Measurements from ENCODE around the gene NLGN2. TPM values are rescaled to one million over a fixed set of nuclear protein-coding genes. Genes with fewer than 3 reads are reported as not detected.

NLGN2 gene
- total and polyA plus RNA-seq, 2 experiments from 2014 or later: 4.3 to 7.2 TPM

DNA sequence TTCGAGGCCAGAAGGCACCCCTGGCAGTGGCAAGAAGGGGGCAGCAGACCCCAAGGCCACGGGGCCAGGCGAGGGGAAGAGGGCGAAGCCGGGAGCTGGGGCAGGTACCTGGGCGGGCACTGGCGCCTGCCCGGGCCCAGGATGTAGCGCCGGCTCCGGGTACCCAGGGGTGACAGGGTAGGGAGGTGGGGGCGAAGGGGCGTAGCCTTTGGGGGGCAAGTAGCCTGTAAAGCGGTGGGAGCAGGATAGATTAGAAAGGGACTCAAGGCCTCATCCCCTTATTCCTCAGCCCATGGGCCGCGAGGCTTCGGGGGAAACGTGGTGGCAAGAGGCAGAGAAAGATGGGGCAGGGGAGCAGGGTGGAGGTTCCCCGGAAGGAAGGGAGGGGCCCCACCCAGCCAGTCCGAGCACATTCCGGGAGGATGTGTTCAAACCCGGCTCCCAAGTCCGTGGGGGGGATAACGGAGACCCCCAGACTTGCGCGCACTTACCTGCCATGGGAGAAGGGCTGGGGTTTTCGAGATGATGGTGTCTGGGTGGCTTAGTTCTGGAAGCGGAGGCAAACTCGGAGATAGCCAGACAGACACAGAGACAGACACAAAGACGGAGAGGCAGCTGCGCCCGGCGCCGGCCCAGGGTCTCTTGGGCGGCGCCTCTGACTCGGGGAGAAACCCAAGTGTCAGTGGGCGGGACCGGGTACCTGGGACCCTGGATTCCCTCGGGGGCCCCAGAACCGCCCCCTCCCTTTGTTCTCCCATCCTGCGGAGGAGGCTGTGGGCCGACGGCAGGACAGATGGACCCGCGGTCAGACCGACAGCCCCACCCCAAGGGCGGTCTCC is 13.8 kb upstream of the NLGN2 start:
- no peaks in the 10 kb centered on the region for H4K20me1 ChIP-seq (ENCODE audit: insufficient read depth, poor library complexity, severe bottlenecking)
- H3K9me2 ChIP-seq (replicated peaks; ENCODE audit: insufficient read depth): no peaks in the 10 kb centered on the region
- peak overlapping the region; percentile 95 for H3K4me3 ChIP-seq
- no peaks in the 10 kb centered on the region for H3K36me3 ChIP-seq (replicated peaks; ENCODE audit: insufficient read depth, low read depth)
- peak overlapping the region; percentile 94 for H3K4me2 ChIP-seq
- TF ChIP-seq, protein P1, sequence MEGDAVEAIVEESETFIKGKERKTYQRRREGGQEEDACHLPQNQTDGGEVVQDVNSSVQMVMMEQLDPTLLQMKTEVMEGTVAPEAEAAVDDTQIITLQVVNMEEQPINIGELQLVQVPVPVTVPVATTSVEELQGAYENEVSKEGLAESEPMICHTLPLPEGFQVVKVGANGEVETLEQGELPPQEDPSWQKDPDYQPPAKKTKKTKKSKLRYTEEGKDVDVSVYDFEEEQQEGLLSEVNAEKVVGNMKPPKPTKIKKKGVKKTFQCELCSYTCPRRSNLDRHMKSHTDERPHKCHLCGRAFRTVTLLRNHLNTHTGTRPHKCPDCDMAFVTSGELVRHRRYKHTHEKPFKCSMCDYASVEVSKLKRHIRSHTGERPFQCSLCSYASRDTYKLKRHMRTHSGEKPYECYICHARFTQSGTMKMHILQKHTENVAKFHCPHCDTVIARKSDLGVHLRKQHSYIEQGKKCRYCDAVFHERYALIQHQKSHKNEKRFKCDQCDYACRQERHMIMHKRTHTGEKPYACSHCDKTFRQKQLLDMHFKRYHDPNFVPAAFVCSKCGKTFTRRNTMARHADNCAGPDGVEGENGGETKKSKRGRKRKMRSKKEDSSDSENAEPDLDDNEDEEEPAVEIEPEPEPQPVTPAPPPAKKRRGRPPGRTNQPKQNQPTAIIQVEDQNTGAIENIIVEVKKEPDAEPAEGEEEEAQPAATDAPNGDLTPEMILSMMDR (IDR thresholded peaks at IDR 0.05; ENCODE audit: poor library complexity): peak; percentile 21
- no peak for TF ChIP-seq EZH2phosphoT487 (IDR thresholded peaks at IDR 0.05; ENCODE audit: low read depth, severe bottlenecking, unreplicated experiment)
- peaks cover 10% of the 10 kb centered on the region for H3K79me2 ChIP-seq
- H2AFZ ChIP-seq: peak overlapping the region; percentile 90
- peaks cover 9% of the 10 kb centered on the region for H3K4me1 ChIP-seq (ENCODE audit: insufficient read depth)
- H3K9me3 ChIP-seq (ENCODE audit: low read depth): no peaks in the 10 kb centered on the region
- WGBS (ENCODE audit: low lambda C conversion rate, missing lambda C conversion rate): 6% methylated on average over 35 of the region's 48 CpGs
- H3K27ac ChIP-seq: peak overlapping the region; percentile 95
- DNase-seq (ENCODE audit: low spot score): peak; percentile 76
- no peaks in the 10 kb centered on the region for H3K27me3 ChIP-seq

DNA sequence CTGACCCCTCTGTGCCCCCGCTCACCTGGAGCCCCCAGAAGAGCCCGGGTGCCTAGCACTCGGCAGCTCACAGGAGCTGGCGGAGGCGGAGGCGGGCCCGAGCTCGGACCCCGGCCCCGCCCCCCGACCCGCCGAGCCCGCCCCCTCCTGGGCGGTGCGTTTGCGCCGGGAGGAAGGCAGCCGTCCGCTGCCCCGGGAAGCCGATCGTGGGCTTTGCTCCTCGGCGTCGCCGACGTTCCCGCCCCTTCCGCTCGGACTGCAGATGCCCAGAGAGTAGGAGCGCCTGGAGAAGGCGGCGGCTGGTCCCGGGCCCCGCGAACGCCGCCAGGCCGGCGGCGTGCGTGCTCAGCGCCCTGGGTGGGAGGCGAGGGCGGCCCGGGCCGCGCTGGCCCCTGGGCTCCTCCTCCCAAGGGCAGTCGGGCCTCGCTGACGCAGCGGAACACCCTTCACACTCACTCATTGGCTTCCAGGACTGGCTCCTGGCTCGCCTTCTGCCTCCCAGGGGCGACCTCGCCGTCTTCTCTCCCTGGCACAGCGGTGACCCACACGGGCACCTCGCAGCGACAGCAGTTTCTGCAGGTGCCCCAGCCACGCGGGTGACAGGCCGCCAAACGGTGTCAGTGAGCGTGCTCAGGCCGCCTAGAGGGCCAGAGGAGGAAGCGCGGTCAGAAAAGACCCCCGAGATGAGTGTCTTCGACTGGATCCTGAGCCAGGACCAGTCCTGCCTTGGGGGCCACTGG is 13.0 kb upstream of the NLGN2 start, which contains the start of gene PLSCR3:
PLSCR3 (minus strand) TSS at position 74 of the 740 bp plus-strand sequence. CDS start 415 bp downstream, outside the sequence.
- H3K4me3 ChIP-seq: peak within 1 kb of the TSS; percentile 95
- no peaks in the 10 kb centered on the region for H3K36me3 ChIP-seq (replicated peaks; ENCODE audit: insufficient read depth, low read depth)
- no peaks in the 10 kb centered on the region for H3K9me2 ChIP-seq (replicated peaks; ENCODE audit: insufficient read depth)
- peak within 1 kb of the TSS; percentile 95 for H3K27ac ChIP-seq
- H3K79me2 ChIP-seq: peaks cover 10% of the 10 kb centered on the region
- peaks cover 9% of the 10 kb centered on the region for H3K4me1 ChIP-seq (ENCODE audit: insufficient read depth)
- H3K27me3 ChIP-seq: no peaks in the 10 kb centered on the region
- 2% methylated on average over 47 of the region's 71 CpGs for WGBS (ENCODE audit: low lambda C conversion rate, missing lambda C conversion rate)
- H4K20me1 ChIP-seq (ENCODE audit: insufficient read depth, poor library complexity, severe bottlenecking): no peaks in the 10 kb centered on the region
- TF ChIP-seq EZH2 (IDR thresholded peaks at IDR 0.05; ENCODE audit: borderline replicate concordance): no peak
- TF ChIP-seq EZH2phosphoT487 (IDR thresholded peaks at IDR 0.05; ENCODE audit: low read depth, severe bottlenecking, unreplicated experiment): no peak
- TF ChIP-seq, protein P1 (IDR thresholded peaks at IDR 0.05; ENCODE audit: poor library complexity): peak; percentile 39
- DNase-seq (ENCODE audit: low spot score): peak; percentile 92
- no peaks in the 10 kb centered on the region for H3K9me3 ChIP-seq (ENCODE audit: low read depth)
- H2AFZ ChIP-seq: peak within 1 kb of the TSS; percentile 90
- peak within 1 kb of the TSS; percentile 94 for H3K4me2 ChIP-seq

DNA sequence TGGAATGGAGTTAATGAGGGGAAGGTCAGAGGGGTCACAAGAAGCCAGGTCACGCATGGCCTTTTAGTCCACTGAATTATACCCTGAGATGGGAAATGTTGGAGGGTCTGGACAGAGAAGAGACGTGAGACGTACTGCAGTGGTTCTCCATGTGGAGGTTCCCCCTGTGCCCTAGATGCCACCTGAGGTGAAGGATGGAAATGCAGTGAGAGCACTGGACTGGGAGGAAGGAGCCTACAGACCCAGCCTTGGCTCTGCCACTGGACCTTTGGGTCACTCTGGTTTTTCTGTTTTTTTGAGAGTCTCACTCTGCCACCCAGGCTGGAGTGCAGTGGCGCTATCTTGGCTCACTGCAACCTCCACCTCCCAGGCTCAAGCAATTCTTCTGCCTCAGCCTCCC is 11.5 kb upstream of the NLGN2 start:
- DNase-seq (ENCODE audit: low spot score): no peak
- Histone ChIP-seq H3K79me2 (peaks cover 10% of the 10 kb centered on the region), H4K20me1 (ENCODE audit: insufficient read depth, poor library complexity, severe bottlenecking) (no peaks in the 10 kb centered on the region), H3K27me3 (no peaks in the 10 kb centered on the region), H3K36me3 (replicated peaks; ENCODE audit: insufficient read depth, low read depth) (no peaks in the 10 kb centered on the region), H2AFZ (no peak overlapping the region), H3K4me1 (ENCODE audit: insufficient read depth) (peaks cover 9% of the 10 kb centered on the region), H3K9me3 (ENCODE audit: low read depth) (no peaks in the 10 kb centered on the region), H3K27ac (no peak overlapping the region), H3K4me3 (no peak overlapping the region), H3K9me2 (replicated peaks; ENCODE audit: insufficient read depth) (no peaks in the 10 kb centered on the region), H3K4me2 (no peak overlapping the region)
- 93% methylated on average over 4 of the region's 4 CpGs for WGBS (ENCODE audit: low lambda C conversion rate, missing lambda C conversion rate)
- TF ChIP-seq EZH2 (IDR thresholded peaks at IDR 0.05; ENCODE audit: borderline replicate concordance): no peak
- TF ChIP-seq EZH2phosphoT487 (IDR thresholded peaks at IDR 0.05; ENCODE audit: low read depth, severe bottlenecking, unreplicated experiment): no peak
- TF ChIP-seq, protein P1 (IDR thresholded peaks at IDR 0.05; ENCODE audit: poor library complexity): no peak
